Raji (cell line): ENCODE data around the gene NSF.

Source experiments
- POLR2A ChIP-seq: IDR thresholded peaks from 2 replicates; pipeline ENCODE4 v1.6.1; 2011; ENCODE audit warnings: low read depth, low read length, control low read depth; ENCODE audit not compliant: insufficient read depth

NSF gene

GRCh38 chr17:46777943-46778915 lies 187.8 kb downstream of the NSF start:
- TF ChIP-seq POLR2A = no peak

DNA sequence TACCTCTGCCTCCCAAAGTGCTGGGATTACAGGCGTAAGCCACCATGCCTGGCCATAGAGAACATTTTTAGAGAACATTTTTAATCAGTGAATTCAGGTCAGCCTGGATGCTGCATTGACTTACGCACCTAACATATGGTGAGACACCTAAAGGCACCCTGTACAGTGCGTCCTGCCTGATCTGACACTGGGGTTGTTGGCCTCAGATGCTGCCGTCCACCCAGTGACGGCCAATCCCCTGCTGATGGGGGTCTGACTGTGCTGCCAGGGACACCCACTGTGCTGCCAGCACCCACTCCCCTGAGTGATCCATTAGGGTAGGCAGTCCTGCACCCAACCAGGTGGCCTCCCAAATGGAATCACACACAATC lies 189.5 kb downstream of the NSF start:
- no peak for TF ChIP-seq POLR2A

- no peak for TF ChIP-seq POLR2A
Observed at GRCh38 chr17:46782250-46782953, 191.9 kb downstream of the NSF start.

DNA sequence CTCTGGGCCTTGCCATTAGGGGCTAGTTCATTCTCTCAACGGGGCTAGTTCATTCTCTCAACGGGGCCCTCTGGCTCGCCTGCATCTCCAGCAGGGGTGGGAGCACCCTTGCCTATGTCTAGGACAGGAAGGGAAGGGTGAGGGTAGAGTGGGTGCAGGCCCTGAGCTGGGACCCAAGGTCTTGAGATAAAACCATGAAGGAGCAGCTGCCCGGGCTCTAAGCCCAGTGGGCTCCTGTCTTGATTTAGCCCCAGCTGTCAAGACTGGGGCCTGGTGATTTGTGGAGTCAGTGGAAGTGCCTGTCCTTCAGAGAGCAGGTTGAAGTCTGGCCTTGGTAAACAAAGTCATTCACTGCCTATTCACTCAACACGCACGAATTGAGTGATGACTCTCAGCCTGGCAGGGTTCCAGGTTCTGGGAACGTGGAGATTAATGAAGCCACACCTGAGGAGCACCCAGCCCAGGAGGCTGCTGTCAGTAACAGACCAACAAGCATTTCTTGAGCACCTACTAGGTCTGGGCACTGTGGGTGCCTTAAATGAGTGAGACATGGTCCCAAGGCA lies 192.6 kb downstream of the NSF start:
- no peak for TF ChIP-seq POLR2A

GRCh38 chr17:46785696-46786095 lies 195.2 kb downstream of the NSF start:
- TF ChIP-seq POLR2A = no peak

GRCh38 chr17:46787478-46787877 lies 197.0 kb downstream of the NSF start:
- TF ChIP-seq POLR2A = no peak

- TF ChIP-seq POLR2A = no peak
Observed at GRCh38 chr17:46788300-46788699, 197.8 kb downstream of the NSF start.

- TF ChIP-seq POLR2A = no peak
Observed at GRCh38 chr17:46788796-46789195, 198.3 kb downstream of the NSF start.

DNA sequence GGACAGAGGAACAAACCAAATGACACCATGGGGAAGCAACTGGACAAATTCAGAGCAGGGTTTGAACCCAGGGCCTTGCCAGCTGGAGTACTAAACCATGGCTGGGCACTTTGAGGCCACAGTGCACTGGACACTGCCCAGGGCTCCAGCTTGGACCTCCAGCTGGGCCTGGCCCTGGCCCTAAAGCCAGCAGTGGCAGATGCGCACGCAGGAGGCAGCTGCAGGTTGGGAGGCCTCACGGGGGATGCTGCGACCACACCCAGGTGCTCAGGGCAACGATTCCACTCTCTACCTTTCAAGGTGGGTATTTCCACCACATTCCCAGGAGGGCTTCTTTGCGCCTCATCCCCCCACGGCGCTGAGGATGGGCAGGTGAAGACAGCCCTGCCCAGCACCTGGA lies 199.1 kb downstream of the NSF start:
- TF ChIP-seq POLR2A = no peak

DNA sequence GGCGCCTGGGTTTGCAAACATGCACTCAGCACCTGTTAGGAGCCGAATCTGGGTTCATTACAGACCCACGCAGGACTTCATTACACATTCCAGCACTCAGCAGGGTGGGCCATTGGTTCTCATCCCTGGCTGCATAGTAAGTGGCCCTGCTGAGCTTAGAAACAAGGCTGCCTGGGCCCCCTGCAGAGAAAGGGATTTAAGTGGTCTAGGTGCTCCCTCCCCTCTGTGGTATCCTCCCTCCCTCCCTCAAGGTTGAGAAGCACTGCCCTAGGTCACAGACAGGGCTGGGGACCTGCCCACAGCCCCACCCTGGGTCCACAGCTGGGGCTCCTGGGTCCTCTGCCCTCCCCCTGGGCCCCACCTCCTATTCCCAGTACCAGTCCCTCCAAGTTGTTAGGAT lies 199.7 kb downstream of the NSF start:
- no peak for TF ChIP-seq POLR2A

GRCh38 chr17:46791531-46791930 lies 201.1 kb downstream of the NSF start:
- TF ChIP-seq POLR2A = no peak

DNA sequence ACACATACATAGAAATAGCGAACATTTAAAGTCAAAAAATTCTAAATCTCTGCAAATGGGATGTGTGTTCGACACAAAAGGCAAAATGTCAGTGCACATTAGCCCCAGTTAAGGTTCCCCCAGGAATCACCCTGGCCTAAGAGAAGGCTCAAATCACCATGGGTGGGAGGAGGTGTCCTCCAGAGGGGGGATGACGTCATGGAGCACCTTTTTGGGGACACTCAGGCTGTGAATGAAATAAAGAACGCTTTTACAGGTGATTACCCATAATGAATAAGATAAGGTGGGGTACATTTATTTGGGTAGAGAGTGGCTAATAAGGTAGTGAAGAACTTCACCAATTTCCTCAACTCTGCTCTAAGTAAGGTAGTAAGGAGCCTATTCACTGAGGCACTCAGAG lies 201.6 kb downstream of the NSF start:
- TF ChIP-seq POLR2A = no peak

DNA sequence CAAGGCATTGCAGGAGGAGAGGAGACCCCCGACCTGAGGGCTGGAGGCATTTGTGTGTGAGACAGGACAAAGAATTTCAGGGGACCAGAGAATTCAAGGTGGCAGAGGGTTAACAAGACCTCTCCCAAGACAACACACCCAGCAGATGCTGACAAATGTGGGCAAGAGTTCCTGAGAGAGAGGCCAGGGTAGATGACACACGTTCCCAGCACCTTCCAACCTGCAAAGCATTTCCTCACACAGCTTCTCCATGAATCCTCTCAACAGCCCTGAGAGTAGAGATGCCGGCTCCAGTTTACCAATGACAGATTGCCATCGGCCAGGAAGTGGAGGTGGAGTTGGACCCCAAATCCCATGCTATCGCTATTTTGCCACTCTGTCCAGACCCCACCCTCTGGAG lies 203.1 kb downstream of the NSF start:
- TF ChIP-seq POLR2A = no peak

GRCh38 chr17:46794318-46794717 lies 203.8 kb downstream of the NSF start:
- no peak for TF ChIP-seq POLR2A

- no peak for TF ChIP-seq POLR2A
Observed at GRCh38 chr17:46795379-46795952, 205.0 kb downstream of the NSF start.
